Stimulated activated CD8-positive, alpha-beta memory T cell treated with anti-CD3 and anti-CD28 coated beads, Interleukin-2, amount 100 ng/mL, for 48 hours (primary cell): ENCODE results near the gene GPR157.
"Not testable (repeated sequence)": the region's sequence is repeated elsewhere in the genome, so short reads cannot be mapped to it uniquely, and the experiment has no call there.

Source experiments
- DNase-seq, 2 donors: peaks; one replicate each; pipeline ENCODE4 v3.0.0-alpha.2; 2020; ENCODE audit warnings: low read depth in 2 of 2

GPR157 gene, protein sequence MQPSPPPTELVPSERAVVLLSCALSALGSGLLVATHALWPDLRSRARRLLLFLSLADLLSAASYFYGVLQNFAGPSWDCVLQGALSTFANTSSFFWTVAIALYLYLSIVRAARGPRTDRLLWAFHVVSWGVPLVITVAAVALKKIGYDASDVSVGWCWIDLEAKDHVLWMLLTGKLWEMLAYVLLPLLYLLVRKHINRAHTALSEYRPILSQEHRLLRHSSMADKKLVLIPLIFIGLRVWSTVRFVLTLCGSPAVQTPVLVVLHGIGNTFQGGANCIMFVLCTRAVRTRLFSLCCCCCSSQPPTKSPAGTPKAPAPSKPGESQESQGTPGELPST

DNA sequence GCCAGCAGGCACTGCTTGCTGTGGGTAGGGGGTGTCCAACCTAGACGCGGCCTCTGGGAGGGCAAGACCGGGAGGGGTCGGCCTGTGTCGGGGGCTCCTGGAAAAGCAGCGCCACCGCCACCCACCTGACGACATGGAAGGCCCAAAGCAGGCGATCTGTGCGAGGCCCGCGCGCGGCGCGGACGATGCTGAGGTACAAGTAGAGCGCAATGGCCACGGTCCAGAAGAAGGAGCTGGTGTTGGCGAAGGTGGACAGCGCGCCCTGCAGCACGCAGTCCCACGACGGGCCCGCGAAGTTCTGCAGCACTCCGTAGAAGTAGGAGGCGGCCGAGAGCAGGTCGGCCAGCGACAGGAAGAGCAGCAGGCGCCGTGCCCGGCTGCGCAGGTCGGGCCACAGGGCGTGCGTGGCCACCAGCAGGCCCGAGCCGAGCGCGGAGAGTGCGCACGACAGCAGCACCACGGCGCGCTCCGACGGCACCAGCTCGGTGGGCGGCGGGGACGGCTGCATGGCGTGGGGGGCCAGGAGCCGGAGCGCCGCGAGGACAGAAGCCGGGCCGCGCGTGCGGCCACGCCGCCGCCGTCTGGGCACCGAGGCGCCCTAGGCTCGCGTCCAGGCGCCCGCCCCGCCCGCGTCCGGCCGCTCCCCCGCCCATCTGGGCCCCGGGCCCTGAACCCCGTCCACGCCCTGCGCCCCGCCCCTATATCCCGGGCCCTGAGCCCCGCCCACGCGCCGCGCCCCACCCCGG lies at the start of gene GPR157:
Gene GPR157, minus strand, starts transcription at position 583 of the 746 bp plus-strand sequence. Its CDS starts 75 bp downstream, at position 508.
- peak; percentile 70 to 73 for DNase-seq

DNA sequence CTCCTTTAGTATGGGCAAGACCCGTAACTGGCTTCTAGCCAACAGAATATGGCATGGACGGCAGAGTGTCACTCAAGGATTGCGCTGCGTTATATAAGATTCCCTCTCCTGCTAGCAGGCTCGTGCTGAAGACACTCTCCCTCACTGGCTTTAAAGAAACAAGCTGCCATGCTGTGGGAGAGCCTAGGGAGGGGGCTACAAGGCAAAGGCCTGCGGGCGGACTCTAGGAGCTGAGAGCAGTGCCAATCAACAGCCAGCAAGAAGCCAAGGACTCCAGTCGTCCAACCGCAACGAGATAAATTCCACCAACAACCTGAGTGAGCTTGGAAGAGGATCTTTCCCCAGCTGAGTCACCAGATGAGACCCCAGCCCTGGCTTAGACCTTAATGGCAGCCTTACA lies 45.9 kb upstream of the GPR157 start:
- DNase-seq: no peak

DNA sequence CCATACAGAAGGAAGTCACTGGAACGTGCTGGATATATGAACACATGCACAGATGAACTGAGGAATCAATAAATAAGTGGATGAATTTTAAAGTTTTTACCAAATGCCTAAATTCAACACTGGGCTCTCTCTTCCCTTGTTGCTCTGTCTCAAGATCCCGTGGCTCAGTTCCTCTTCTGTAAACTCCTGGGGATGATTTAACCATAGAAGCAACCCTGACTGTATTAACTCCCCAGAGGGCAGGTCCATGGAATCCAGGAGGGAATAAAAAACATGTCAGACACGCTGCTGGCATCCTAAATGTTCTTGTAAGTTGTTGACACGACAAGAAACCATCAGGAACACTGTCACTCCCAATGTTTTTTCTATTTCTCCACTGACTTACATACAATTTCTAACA lies 45.3 kb upstream of the GPR157 start:
- no peak for DNase-seq

DNA sequence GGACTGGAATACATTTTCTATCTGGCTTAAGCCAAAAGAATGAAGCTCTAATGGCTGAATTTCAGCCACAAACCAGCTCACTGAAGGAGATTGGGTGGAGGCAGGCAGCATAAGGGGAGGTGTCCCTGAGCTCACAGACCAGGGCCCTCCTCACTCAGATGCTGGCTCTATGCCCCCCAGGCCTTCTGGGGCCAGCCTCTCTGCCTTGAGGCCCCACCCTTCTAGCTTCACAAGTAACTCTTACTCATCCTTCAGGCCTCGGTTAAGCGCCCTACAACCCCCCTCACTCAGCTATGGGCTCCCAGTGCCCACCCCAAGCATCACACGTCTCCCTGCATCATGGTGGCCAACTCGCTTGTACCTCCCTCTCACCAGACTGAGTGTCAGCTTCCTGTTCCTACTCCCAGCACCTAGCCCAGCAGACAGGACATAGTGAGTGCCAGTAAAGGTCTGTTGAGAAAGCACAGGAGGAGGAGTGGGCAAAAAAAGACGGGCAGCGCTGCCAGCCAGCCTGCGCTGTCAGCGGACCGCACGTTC lies 40.8 kb upstream of the GPR157 start:
- no peak for DNase-seq

DNA sequence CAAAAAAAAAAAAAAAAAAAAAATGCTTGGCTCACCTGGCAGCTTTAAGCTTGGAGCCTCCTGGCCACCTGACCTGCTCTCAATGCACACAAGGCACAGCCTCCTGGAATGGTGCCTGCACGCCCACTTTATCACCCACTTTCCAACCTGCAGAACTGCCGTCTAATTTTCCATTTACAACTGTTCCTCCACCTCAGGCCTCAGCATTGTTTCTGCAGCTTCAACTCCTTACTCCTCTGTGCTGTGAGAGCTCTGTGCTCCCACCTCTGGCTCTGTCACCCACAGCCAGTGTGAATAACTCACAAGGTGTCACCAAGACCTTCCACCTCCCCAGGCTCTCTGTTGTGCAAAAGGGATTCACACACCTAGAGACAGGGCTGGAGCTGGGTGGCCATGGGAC lies 38.7 kb upstream of the GPR157 start:
- no peak for DNase-seq

DNA sequence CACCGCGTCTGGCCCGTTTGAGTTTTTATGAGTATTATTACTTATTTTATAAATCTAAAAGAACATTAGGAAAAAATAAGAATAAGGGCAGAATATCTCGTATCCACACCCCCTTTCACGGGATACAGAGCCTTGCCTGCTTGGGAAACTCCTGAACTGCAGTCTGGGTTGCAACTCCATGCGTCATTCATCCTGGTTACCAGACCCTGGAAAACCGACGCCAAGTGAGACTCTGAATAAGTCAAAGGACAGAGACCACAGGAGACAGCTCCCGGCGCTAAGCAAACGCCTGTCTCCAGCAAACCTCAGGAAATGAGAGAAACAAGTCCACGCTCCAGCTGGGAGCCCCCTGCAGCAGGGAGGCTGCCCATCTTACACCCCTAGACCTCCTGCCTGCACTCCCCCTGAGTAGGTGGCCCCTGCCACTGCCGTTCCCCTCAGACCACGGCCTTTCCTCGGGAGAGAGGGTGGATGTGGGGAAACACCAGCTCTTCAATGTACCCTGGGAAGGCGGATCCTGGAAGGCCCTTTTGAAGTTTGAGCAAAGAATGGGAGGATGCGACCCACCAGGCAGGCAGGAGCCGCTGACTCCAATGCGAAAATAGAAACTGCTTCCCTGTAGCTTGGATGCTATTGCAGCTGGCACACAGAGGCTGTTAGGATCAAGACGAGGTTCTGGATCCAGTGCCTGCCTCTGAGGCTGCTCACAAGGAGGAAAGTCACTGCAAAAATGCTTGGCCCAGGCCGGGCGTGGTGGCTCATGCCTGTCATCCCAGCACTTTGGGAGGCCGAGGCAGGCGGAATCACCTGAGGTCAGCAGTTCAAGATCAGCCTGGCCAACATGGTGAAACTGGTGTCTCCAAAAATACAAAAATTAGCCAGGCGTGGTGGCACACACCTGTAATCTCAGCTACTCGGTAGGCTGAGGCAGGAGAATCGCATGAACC lies 37.7 kb upstream of the GPR157 start:
- no peak for DNase-seq

DNA sequence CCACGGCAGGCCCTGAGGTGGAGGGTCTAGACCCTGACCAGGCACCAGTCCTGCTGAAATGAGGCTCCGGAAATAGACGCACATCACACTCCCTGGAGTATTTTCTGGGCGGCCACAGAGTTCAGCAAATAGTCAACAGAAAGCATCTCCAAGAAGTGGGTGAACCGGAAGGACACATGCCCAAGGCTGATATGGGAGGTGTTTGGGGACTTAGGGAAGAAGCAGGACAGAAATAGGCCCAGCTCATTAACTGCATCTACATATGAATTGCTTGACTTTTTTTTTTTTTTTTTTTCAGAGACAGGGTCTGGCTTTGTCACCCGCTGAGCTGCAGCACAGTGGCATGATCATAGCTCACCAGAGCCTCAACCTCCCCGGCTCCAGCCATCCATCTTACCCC lies 36.5 kb upstream of the GPR157 start:
- DNase-seq: no peak

DNA sequence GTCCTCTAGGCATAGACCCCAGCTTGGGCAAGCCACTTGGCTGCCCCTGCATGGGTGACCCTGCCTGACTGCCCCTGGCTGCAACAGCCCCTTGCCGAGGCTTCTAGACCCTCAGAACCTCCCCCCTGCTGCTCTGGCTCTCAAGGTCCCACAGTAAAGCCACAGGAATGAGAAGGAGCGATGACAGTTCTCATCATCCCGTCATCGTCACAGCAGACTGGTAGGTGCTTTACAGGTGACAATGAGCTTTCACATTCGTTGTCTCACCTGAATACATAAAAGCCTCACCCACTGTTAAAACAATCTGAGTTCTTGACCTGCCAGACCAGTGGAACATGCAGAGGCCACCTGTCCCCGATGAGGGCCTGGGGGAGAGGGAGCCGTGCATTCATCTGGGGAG lies 36.0 kb upstream of the GPR157 start:
- DNase-seq: no peak

DNA sequence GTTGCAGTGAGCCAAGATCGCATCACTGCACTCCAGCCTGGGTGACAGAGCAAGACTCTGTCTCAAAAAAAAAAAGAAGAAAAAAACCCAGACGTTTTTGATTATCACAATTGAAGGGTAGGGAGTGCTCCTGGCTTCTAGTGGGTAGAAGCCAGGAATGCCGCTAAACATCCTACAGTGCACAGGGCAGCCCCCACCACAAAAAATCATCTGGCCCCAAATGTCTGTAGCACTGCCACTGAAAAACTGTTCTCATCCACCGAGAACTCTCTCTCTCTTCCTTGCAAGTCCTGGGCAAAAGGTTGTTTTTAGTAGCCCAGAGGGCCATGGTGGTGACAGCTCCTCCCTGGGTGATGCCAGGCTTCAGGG lies 35.6 kb upstream of the GPR157 start:
- DNase-seq: no peak

DNA sequence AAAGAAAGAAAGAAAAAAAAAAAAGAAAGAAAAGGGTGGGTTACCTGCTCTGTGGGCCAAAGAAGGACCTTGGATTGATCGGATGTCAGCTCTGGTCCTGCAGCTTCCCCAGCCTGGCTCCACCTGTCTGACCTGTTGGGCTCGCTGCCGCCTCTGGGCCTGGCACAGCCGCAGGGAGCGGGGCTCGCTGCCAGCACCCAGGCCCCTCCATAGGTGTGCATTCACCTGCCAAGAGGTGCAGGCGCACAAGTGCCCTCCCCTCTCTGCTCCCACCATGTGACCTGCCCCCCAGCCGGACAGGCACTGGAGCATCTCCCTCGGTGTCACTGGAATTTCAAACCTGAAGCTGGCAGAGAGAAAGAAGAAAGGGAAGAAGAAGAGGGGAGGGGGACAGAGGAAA lies 33.1 kb upstream of the GPR157 start:
- no peak for DNase-seq

DNA sequence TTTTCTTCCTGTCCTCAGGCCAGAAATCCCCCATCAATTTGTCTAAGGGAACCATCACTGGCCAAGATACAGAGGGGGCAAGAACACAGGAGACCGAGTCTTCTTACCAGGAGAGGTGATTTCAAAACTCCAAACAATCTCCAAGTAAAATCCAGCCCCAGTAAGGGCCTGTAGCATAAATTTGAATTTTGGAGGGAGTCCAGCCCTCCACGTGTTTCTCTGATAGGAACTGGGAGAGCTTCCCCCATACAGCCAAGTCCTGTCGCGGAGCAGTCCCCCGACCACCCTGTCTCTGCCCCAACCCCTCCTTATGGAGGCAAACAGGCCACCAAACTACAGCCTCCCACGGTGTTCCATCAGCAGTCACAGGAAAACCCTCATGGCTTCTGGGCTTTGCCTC lies 32.4 kb upstream of the GPR157 start:
- no peak for DNase-seq

DNA sequence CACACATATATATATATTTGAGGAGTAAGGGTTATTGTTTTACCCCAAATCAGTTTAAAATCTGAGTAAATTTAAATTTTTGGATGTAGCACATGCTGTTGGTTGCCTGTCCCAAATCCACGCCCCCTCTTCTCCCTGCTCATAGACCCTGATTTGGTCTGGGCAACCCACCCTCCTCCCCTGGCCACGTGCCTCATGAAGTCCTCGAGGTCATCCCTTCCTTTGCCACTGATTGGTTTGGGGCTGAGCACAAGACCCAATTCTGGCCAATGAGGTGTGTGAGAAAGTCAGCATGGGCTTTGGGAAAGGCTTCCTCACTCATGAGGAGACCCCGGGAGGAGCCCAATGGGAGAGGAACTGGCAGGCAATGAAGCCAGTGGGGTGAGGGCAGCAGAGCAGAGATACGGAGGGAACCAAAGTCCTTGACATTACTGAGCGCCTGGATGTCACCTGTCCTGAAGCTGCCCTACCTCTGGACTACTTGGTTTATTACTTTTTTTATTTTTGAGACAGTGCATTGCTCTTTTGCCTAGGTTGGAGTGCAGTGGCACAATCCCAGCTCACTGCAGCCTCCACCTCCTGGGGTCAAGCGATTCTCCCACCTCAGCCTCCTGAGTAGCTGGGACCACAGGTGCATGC lies 31.3 kb upstream of the GPR157 start:
- no peak for DNase-seq

DNA sequence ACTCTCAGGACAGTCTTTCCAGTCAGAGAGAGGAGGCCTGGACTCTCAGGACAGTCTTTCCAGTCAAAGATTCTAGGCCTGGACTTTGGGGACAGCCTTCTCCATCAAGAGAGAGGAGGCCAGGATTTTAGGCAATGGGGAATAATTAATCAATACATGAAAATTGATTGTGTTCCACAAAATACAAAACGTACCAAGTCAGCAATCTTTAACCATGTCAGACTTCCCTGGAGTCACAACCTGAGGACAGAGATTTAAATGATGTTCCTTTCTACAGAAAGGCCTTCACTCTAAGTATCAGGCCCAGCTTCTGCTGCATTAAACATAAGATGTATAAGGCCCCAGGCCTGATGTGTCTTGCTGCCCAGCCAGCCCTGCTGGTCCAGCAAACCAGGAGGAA lies 27.0 kb upstream of the GPR157 start:
- DNase-seq: no peak

DNA sequence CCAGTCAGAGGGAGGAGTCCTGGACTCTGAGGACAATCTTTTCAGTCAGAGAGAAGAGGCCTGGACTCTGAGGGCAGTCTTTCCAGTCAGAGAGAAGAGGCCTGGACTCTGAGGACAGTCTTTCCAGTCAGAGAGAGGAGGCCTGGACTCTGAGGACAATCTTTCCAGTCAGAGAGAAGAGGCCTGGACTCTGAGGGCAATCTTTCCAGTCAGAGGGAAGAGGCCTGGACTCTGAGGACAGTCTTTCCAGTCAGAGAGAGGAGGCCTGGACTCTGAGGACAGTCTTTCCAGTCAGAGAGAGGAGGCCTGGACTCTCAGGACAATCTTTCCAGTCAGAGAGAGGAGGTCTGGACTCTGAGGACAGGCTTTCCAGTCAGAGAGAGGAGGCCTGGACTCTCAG lies 26.5 kb upstream of the GPR157 start:
- DNase-seq: not testable (repeated sequence)

DNA sequence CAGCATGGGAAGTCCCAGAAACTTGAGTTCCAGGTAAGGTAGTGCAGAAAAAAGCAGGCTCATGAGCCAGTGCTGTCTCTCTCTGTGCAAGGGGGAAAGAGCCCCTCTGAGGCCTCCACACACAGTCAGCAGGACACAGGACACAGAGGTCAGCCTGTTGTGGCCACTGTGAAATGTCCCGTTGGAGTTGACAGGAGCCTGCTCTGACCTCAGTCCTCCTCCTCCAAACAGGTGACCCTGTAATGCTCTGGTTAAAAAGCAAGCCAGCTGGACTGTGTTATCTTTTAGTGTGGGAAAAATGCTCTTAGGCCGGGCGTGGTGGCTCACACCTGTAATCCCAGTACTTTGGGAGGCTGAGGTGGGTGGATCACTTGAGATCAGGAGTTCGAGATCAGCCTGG lies 24.2 kb upstream of the GPR157 start:
- no peak for DNase-seq

DNA sequence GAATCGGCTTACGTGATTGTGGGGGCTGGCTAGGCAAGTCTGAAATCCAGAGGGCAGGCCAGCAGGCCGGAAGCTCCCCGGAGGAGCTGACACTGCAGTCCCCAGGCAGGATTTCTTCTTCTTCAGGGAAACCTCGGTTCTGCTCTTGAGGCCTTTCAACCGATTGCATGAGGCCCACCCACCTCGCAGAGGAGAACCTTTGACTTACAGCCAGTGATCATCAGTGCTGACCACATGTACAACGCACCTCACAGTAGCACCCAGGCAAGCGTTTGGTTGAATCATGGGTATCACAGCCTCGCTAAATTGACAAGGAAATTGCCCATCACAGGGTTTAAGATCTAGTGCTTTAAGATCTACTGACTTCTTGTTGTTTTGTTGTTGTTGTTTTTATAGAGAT lies 23.6 kb upstream of the GPR157 start:
- DNase-seq: no peak

DNA sequence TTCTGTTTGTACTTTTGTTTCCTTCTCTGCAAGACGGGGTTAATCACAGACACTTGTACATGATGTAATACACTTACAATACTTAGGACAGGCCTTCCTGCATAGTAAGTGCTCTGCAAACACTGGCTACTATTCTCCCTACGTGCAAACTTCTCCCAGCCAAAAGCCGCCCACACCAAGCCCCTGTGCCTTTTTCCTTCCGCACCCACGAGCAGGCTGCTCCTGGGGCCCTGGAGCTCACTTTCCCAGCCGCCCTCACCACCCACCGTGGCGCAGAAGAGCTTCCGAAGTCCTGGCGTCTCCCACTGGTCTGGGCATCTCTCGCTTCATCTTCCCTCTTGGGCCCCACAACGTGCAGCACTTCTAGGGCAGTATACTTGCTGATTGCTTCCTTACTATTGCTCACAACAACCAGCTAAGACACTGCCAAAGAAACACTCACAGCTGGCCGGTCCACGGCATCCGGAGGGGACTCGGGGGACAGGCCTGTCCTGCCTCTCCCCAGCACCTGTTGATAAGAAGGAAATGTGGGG lies 22.5 kb upstream of the GPR157 start:
- no peak for DNase-seq

DNA sequence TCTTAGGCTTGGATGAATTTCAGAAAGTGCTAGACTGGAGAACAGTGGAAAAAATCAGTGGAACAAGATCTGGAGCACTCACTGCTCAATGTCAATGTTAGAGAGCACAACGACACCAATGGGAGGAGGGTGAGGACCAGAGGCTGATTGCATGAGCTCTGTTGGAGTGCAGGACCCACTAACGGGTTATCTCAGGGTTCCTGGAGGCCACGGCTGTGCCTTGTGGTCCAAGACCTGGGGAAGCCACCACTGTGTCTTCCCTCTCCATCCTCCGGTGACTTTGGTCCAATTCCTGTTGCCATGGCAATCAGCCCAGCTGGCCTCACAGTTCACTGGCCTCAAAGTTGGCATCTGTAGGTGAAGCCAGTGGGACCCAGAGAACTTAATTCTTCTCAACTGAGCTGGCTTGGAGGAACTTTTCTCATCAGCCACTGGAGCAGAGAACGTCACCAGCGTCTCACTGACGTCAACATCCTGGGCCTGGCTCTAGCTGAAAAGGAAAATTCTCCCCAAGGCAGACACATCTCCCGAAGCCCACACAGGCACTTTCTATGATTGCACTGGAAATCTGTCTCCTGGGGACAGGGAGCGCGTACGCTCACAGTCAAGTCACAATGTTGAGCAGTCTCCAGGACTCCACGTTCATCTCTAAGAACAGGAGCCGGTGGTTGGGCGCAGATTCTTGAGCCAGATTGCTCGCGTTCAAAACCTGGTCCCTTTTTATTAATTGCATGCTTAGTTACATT lies 21.9 kb upstream of the GPR157 start:
- no peak for DNase-seq

DNA sequence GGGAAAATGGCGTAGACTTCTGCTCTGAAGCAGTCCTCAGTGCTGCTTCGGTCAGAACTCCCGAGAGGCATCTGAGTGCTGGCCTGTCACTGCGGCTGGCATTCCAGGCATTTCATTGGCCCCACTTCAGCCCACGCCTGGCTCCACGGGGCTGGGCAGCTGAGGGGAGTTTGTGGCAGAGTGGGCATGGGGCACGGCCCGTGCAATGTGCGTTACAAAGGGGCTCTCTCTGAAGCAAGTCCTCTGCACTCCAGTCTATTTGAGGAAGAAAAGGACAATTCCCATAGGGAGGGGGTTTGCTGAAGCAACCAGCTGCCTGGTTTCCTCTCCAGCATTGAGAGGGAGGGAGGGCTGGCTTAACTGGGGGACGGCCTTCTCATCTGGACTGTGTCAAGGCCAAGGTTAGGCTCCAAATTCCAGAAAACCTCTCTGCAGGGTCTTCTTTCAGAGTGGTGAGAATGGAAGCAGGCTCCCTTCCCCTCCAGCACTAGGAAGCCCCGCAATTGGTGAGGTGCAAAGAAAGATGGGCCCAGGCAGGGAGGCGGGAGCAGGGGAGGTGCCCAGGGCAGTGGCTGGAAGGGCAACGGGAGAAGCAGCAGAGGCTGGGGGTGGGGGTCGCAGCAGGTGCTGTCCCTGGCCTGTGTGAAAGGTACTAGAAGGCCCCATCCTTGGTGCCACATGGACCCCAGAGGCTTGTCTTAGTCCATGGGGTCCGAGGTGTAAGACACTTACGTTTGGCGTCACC lies 21.1 kb upstream of the GPR157 start:
- DNase-seq: no peak

DNA sequence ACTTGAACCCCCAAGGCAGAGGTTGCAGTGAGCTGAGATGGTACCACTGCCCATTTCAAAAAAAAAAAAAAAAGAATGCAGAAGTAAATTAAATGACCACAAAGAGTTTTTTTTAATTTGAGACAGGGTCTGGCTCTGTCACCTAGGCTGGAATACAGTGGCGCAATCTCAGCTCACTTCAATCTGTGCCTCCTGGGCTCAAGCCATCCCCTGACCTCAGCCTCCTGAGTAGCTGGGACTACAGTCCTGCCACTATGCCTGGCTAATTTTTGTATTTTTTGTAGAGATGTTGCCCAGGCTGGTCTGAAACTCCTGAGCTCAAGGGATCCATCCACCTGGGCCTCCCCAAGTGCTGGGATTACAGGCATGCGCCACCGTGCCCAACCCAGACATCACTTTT lies 20.2 kb upstream of the GPR157 start:
- DNase-seq: no peak
